ENCODE measurements around the gene CLSTN3.

Gene CLSTN3

DNA sequence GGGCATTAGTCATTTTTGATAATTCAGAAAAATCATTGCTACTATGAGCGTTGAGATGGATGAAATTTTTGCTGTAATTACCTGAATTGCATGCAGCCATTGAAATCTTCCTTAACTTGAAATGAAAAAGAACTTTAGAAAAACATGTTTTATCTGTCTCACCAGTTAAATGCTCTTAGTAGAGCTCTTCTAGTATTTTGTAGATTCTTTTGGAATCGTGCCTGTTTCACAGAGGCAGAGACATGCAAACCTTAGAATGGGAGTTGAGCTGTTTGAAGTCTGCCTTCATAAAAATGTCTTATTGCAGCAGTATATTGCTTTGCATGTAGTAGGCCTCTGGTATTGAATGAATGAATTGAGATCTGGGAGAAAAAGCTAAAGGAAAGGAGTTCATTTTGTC, 63.5 kb downstream of the CLSTN3 start:
- DNase-seq = no peak

DNA sequence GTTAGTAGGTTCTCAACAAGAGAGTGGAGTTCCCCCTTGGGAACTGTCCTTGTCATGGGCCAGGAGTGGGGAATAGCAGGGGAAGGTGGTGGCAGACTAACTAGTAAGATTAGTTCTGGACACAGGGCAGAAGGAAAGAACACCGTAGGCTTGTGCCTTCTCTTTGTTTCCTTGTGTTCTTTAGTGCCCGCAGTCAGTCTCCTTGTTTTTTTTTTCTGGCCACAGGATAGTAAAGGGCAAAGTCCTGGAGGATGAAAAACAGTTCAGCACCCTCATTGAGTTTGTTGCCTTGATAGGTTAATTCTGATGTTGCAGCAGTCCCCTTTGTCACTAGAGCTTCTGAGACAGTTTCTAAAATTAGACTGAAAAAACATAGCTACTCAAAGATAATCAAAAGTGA, 67.7 kb downstream of the CLSTN3 start:
- DNase-seq = peak in 1 of 3 experiments; percentile 21

DNA sequence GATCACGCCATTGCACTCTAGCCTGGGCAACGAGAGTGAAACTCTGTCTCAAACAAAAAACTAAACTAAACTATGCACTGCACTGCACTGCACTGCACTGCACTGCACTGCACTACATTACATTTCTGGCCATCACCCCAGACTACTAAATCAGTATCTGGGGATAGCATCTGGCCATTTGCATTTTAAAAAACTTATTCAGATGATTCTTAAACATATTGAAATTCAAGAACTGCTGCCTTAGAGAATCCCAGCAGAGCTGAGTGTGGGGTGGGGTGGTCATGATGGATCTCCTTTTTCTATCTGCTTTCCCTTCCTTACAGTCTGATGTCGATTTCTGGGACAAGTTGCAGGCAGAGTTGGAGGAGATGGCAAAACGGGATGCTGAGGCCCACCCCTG, 72.9 kb downstream of the CLSTN3 start:
- DNase-seq = no peak

DNA sequence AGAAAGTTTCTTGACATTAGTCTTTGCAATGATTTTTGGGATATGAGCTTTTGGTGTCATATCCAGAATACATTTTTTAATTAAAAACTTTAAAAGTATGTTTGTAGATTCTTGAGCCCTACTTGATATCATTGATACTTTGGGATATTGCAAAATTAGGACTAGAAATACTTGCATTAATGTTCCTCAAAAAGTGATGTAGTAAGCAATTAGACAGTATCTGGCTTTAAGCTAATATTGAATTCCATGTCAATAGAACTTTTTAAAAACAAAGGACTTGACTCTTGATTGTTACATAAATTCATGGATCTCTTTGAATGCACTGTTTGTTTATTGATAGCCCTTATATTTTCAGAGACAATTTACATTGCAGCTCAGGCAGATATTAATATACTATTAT, 74.9 kb downstream of the CLSTN3 start:
- no peak for DNase-seq

DNA sequence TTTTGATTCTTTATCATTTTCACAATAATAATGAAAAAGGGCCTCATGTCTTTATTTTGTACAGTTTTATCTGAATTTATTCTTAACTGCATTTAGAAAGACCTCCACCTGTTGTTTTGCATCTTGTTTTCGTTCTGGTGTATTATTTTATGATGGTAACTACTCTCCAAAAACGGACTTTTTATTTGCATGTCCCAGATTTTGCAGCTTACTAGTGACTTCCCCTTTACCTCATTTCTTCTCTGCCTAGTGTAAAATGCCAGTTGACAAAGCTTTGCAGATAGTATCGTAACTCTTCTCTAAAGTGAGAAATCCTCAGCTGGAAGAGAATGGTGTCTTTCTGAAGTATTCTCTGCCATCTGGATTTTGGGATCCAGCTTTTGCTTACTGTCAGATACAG, 76.5 kb downstream of the CLSTN3 start:
- DNase-seq = no peak

DNA sequence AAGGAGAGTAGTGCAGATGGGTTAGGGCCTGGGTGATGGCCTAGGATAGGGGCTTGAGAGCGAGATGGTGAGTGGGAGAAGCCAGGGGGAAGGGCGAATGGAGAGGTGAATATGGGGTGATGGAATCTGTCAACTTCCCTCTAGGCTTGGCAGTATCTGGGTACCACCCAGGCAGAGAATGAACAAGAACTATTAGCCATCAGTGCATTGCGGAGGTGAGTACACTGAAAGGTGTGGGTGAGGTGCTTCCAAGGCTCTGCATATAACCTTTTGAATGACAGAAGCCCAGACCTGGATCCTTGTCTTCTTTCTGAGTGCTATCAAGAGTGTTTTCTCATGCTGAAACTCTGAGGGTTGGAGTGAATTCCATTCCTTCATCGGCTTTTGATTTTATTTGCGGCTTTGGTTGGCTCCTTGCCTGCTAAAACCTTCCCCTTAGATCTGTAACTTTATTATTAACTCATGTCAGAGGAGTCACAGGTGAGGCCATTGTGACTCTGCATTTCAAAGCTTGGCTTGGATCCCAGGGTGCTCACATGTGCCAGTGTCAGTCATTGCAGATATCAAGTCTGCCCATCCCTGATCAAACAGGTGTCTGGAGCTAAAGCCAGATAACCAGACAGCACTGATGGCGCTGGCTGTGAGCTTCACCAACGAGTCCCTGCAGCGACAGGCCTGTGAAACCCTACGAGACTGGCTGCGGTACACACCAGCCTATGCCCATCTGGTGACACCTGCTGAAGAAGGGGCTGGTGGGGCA, 77.9 kb downstream of the CLSTN3 start:
- no peak for DNase-seq

Data from NCI-H1417 (cell line).